HepG2 (cell line): ENCODE measurements around the gene COQ6. TPM values are rescaled to one million over a fixed set of nuclear protein-coding genes. Genes with fewer than 3 reads are reported as not detected.
A peak's percentile ranks its signal among the peaks of the same experiment; 100 is the strongest.

Experiments
- AKNA ChIP-seq: sonication (generic); formaldehyde crosslinking; IDR thresholded peaks from 2 replicates; pipeline ENCODE4 v1.4.0; 2020; ENCODE audit warnings: missing genetic modification reagents, borderline replicate concordance
- ASH2L ChIP-seq: fragments of 300-600, 200-600 bp; sonication (generic); IDR thresholded peaks from 2 replicates; pipeline ENCODE4 v1.7.0; 2017; ENCODE audit warnings: low read depth, mild to moderate bottlenecking, moderate library complexity, mixed read lengths, low read length; ENCODE audit not compliant: insufficient read length
- ATF5 ChIP-seq: sonication (generic); formaldehyde crosslinking; IDR thresholded peaks from 2 replicates; pipeline ENCODE4 v1.4.0; 2020; ENCODE audit warnings: mild to moderate bottlenecking, low read depth, missing genetic modification reagents
- ATF7-NPFF ChIP-seq: sonication (generic); formaldehyde crosslinking; IDR thresholded peaks from 2 replicates; pipeline ENCODE4 v1.8.1; 2023; ENCODE audit warnings: mild to moderate bottlenecking, low read depth, missing genetic modification reagents, moderate library complexity
- CREB3 ChIP-seq: sonication (generic); formaldehyde crosslinking; IDR thresholded peaks from 2 replicates; pipeline ENCODE4 v1.5.0; 2020; ENCODE audit warnings: missing genetic modification reagents
- GLI4 ChIP-seq: sonication (generic); formaldehyde crosslinking; IDR thresholded peaks from 2 replicates; pipeline ENCODE4 v1.5.1; 2020; ENCODE audit warnings: missing genetic modification reagents, mild to moderate bottlenecking, moderate library complexity, borderline replicate concordance
- MAFF ChIP-seq: IDR thresholded peaks from 2 replicates; pipeline ENCODE4 v1.6.1; 2011; ENCODE audit warnings: low read depth, low read length, improper control_type of control experiment
- SIN3A ChIP-seq: IDR thresholded peaks from 2 replicates; pipeline ENCODE4 v1.6.1; 2011; ENCODE audit warnings: low read depth, mild to moderate bottlenecking, control low read depth, low read length, borderline replicate concordance
- SNAPC2 ChIP-seq: sonication (generic); formaldehyde crosslinking; IDR thresholded peaks from 2 replicates; pipeline ENCODE4 v1.8.1; 2022; ENCODE audit warnings: mild to moderate bottlenecking, missing genetic modification reagents
- ZC3H13 ChIP-seq: sonication (generic); formaldehyde crosslinking; IDR thresholded peaks from 2 replicates; pipeline ENCODE4 v1.8.1; 2023; ENCODE audit warnings: mild to moderate bottlenecking, missing genetic modification reagents, moderate library complexity
- ZFP36L1 ChIP-seq: sonication (generic); formaldehyde crosslinking; IDR thresholded peaks from 2 replicates; pipeline ENCODE4 v1.8.0; 2022; ENCODE audit warnings: mild to moderate bottlenecking, missing genetic modification reagents, moderate library complexity
- ZNF24 ChIP-seq: fragments of 450-650 bp; IDR thresholded peaks from 2 replicates; pipeline ENCODE4 v1.6.1; 2017; ENCODE audit warnings: antibody characterized with exemption, mild to moderate bottlenecking
- ZNF382 ChIP-seq: sonication (generic); formaldehyde crosslinking; IDR thresholded peaks from 2 replicates; pipeline ENCODE4 v1.5.0; 2020; ENCODE audit warnings: missing genetic modification reagents, mild to moderate bottlenecking, borderline replicate concordance
- ZNF44 ChIP-seq: sonication (generic); formaldehyde crosslinking; IDR thresholded peaks from 2 replicates; pipeline ENCODE4 v1.5.1; 2020; ENCODE audit warnings: mild to moderate bottlenecking, missing genetic modification reagents
- ZNF446 ChIP-seq: sonication (generic); formaldehyde crosslinking; IDR thresholded peaks from 2 replicates; pipeline ENCODE4 v1.5.0; 2020; ENCODE audit warnings: mild to moderate bottlenecking, missing genetic modification reagents
- ZNF605 ChIP-seq: sonication (generic); formaldehyde crosslinking; IDR thresholded peaks from 2 replicates; pipeline ENCODE4 v1.8.0; 2022; ENCODE audit warnings: mild to moderate bottlenecking, missing genetic modification reagents
- polyA plus RNA-seq, 8 experiments: library from polyadenylated mRNA; depleted of rRNA in 3 of 8; stranded (reverse) in 7 of 8; unstranded in 1 of 8; fragments of >200 nt; fragmentation: Illumina TruSeq in 4 of 8; extraction: Trizol in 4 of 8; gene quantifications; 2 replicates each; pipeline versions ENCODE4 v1.2.1 to v1.2.3, GENCODE V29; 2011 to 2016; ENCODE audit warnings: low read depth in 4 of 8, missing spikeins in 1 of 8, mixed read lengths in 1 of 8; ENCODE audit not compliant: insufficient read depth in 1 of 8
- total RNA-seq, 5 experiments: library from RNA; depleted of rRNA; stranded (reverse); fragments of >200 nt; fragmentation: Illumina TruSeq; extraction: Trizol; gene quantifications; 2 replicates each; pipeline ENCODE4 v1.2.3, GENCODE V29; 2016; ENCODE audit warnings: low read depth in 1 of 5
- TF ChIP-seq, protein P1 (sequence below): IDR thresholded peaks from 2 replicates; pipeline ENCODE4 v1.6.1; 2016; ENCODE audit warnings: low read depth

The COQ6 gene
- total and polyA plus RNA-seq, 2 of the 13 experiments (the other 11 are each of a cell fraction or from before 2014, with no cell fraction given), result 18.9 to 34.7 TPM

GRCh38 chr14:73949752-73950734, at the start of gene COQ6, which contains the start of gene FAM161B (continued):
- TF ChIP-seq, protein P1, sequence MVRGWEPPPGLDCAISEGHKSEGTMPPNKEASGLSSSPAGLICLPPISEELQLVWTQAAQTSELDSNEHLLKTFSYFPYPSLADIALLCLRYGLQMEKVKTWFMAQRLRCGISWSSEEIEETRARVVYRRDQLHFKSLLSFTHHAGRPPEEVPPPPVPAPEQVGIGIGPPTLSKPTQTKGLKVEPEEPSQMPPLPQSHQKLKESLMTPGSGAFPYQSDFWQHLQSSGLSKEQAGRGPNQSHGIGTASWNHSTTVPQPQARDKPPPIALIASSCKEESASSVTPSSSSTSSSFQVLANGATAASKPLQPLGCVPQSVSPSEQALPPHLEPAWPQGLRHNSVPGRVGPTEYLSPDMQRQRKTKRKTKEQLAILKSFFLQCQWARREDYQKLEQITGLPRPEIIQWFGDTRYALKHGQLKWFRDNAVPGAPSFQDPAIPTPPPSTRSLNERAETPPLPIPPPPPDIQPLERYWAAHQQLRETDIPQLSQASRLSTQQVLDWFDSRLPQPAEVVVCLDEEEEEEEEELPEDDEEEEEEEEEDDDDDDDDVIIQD (CRISPR knock-in tag), result peak; percentile 42
- TF ChIP-seq ZNF24, result no peak
- 0 out of 2 replicates have a peak, but pooled peaks have one; percentile 18 for TF ChIP-seq ZNF44
- no peak for TF ChIP-seq GLI4 (CRISPR knock-in tag)
- TF ChIP-seq ZNF605, result peak; percentile 85; the same call in 1 of the 2 replicates
- no peak for TF ChIP-seq MAFF
- peak; percentile 57; the same call in 1 of the 2 replicates for TF ChIP-seq SIN3A
- TF ChIP-seq ZFP36L1, result no peak; the same call in 1 of the 2 replicates
- TF ChIP-seq ATF5 (CRISPR knock-in tag), result no peak
- peak; percentile 76; the same call in 1 of the 2 replicates for TF ChIP-seq SNAPC2
- TF ChIP-seq ZNF446 (CRISPR knock-in tag), result no peak
- TF ChIP-seq ATF7-NPFF (CRISPR knock-in tag), result peak; percentile 92
- 0 out of 2 replicates have a peak, but pooled peaks have one; percentile 73 for TF ChIP-seq ZC3H13
- peak; percentile 85 for TF ChIP-seq ASH2L
- no peak for TF ChIP-seq CREB3 (CRISPR knock-in tag)
- TF ChIP-seq AKNA (CRISPR knock-in tag), result no peak
- no peak for TF ChIP-seq ZNF382 (CRISPR knock-in tag)
